ENCODE data around the gene ATXN1. TPM values are rescaled to one million over a fixed set of nuclear protein-coding genes. Genes with fewer than 3 reads are reported as not detected.
"Not testable (repeated sequence)": the region's sequence is repeated elsewhere in the genome, so short reads cannot be mapped to it uniquely, and the experiment has no call there.

Gene ATXN1
- total RNA-seq, 1 experiment from 2014 or later, result 10.4 TPM

DNA sequence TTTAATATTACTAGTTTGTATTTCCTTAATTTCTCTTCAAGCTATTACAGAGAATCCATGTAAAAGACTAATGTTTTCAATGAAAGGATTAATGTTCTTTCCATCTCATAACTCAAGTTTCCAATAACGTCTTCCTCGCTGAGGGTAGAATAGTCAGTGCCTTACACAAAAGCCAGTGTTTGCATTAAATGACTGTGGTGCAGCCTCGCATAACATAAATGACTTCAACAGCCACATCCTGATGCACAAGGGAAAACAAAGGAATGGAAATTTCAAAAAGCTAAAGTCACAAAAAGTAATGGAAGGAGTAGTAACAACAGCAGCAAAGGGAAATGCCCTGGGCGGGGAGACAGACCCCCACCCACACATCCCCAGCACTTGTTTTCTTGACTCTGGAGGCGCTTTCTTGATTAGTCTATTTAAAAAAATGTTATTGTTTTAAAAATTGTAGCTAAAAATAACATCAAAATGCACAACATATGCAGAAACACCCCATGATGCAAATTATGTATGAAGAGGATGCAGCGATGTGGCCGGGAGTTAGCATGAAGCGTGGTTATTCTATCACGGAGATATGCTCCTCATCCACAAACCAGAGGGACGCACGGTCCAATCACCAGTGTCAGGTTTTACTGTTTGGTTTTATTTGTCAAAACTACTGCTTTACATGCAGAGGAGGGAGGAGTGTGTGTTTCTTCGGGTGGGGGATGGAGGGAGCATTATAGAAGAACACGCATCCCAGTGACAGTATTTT lies 294.3 kb downstream of the ATXN1 start:
- DNase-seq (ENCODE audit: low read depth), result no peak

DNA sequence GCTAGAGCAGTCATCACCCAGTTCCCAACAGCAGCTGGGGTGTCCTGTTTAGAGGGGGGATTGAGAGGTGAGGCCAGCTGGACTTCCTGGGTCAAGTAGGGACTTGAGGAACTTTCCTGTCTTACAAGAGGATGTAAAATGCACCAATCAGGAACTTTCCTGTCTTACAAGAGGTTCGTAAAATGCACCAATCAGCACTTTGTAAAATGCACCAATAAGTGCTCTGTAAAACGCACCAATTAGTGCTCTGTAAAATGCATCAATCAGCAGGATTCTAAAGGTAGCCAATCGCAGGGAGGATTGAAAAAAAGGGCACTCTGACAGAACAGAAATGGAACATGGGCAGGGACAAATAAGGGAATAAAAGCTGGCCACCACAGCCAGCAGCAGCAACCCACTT lies 297.2 kb downstream of the ATXN1 start:
- DNase-seq (ENCODE audit: low read depth), result no peak

DNA sequence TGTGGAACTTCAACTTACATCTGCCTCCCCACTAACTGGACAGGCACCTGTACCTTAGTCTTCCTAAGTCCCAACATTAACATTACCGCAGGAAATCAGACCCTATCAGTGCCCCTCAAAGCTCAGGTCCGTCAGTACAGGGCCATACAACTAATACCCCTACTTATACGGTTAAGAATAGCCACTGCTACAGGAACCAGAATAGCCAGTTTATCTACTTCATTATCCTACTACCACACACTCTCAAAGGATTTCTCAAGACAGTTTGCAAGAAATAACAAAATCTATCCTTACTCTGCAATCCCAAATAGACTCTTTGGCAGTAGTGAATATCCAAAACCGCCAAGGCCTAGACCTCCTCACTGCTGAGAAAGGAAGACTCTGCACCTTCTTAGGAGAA lies 298.0 kb downstream of the ATXN1 start:
- DNase-seq (ENCODE audit: low read depth), result not testable (repeated sequence)

DNA sequence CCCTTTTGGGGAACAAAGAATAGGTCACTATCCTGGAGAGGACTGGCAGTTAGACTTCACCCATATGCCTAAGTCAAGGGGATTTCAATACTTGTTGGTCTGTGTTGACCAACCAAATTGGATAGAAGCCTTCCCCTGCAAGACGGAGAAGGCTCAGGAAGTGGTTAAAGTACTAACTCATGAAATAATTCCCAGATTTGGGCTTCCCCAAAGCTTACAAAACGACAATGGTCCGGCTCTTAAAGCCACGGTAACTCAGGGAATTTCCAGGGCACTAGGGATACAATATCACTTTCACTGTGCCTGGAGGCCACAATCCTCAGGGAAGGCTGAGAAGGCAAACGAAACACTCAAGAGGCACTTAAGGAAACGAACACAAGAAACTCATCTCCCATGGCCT lies 299.8 kb downstream of the ATXN1 start:
- DNase-seq (ENCODE audit: low read depth), result no peak

DNA sequence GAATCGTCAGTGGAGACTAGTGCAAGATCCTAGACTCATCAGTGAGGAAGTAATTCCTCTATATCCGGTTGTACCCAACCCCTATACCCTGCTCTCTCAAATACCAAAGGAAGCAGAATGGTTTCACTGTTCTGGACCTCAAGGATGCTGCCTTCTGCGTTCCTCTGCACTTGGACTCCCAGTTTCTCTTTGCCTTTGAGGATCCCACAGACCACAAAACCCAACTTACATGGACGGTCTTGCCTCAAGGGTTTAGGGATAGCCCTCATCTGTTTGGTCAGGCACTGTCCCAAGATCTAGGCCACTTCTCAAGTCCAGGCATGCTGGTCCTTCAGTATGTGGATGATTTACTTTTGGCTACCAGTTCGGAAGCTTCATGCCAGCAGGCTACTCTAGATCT lies 301.8 kb downstream of the ATXN1 start:
- DNase-seq (ENCODE audit: low read depth), result not testable (repeated sequence)

DNA sequence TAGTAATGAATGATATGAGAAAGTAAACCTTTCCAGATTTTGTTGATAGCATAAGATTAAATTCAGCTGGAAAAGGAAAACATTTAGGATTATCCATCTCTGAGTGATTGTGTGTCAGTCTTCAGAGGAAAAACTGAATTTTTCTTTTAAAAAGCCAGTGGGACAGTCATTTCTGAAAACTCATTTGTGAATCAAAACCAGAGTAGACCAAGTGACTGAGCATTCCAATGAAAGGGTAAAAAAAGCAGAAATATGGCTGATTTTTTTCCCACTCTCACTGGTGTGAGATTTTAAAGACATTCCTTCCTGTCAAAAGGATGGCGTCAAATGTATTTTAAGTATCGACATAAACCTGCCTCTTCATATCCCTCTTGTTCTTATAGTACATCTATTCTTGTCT lies 308.9 kb downstream of the ATXN1 start:
- no peak for DNase-seq (ENCODE audit: low read depth)

DNA sequence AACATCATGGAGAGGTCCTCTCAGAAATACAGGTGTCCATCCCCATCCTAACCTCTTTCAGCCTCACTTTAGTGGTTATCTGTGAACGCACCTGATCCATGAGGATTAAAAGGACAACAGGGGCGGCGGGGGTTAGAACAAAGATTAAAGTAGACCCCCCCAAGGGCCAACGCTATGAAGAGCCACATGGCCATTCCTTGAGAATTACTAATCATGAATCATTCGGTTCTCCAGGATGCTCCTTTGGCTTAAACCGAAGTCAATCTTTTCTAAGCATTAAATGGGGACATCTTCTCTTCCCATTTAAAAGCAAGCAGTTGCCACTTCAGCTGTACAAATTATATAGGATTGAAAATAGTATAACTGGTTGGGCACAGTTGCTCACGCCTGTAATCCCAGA lies 310.4 kb downstream of the ATXN1 start:
- peak; percentile 60 for DNase-seq (ENCODE audit: low read depth)

DNA sequence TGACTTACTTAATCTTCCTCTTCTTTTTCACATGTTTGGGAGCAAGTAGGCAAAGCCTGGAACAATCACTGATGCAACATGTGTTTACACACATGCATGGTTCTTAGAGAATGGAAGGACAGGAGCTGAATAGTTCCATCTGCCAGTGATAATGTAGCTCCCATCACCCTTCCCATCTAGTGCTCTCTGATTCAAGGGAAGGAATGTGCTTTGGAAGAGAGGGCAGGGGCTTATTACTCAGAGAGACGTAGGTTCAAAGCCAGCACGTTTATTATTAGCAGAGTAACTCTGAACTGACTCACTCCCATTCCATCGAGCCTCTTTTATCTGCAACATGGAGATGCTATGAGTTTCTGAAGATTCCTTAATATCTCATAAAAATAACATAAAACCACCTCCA lies 311.0 kb downstream of the ATXN1 start:
- peak; percentile 81 for DNase-seq (ENCODE audit: low read depth)

DNA sequence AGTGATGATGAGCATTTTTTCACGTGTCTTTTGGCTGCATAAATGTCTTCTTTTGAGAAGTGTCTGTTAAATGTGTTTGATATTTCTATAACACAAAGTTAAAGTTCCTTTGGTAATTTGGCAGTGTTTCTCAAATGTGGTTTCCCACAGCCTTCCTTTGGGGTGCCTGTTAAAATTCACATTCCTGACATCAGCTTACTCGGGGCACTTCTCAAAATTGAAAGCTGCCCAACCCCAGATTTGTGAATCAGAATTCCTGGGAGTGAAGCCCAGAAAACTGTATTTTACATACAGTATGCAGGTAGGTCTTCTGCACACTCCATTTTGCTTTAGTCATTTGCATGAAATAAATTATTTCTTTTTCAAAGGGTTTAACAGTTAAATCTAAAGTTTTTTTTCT lies 315.0 kb downstream of the ATXN1 start:
- DNase-seq (ENCODE audit: low read depth), result no peak

DNA sequence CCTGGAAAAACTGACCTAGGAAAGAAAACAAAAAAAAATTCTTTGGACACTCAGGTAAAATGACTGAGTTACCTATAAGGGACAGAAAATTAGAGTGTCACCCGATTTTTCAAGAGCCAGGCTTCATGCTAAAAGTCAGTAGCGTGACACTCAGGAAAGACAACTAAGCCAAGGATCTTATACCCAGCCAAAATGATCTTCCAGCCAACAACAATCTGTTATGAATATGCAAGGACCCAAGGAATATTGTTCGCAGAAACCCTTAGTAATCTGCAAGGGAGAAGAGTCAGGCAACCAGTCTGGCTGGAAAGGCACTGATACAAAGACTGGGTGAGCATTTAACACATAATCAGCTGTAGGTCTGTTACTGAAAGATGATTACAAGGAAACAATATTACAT lies 319.2 kb downstream of the ATXN1 start:
- DNase-seq (ENCODE audit: low read depth), result no peak

DNA sequence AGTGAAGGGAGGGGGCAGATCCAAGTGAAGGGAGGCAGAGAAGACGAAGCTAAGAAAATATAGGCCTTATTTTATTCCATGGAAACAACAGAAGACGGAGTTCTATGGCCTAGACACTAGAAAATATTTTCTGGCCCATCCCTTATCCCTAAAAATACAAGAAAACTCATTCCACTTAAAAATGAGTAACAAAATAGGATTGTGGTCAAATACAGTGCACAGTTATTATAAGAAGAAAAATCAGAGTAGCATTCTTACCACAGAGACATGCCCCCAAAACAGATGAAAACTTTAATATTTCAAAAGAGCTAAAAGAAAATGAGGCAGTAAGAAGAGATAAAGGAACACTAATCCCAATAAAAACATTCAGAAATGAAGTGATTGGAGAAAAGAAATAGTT lies 320.0 kb downstream of the ATXN1 start:
- DNase-seq (ENCODE audit: low read depth), result no peak

DNA sequence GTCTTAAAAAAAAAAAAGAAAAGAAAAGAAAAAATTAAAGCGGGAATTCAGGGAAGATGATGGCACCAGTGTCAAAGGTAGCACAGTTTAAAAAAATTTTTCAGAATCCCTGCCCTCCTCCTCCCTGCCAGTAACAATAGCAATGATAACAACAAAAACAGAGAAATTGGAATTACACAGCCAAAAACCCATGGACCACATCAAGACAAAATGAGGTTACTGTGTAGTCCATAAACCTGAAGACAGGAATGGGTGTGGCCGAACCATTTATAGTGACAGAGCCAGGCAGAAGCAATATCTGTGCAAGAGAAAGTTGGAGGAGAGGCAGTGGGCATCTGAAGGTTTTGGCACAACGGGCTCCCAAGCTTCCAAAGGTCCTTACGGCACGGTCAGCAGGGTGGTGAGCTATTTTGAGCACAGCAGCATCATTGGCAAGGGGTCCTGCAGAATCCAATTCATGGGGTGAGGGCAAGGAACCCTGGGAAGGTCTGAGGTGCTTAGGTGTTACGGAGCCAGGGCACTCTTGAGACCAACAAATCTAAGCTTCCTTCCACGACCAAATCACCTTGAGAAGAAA lies 320.5 kb downstream of the ATXN1 start:
- DNase-seq (ENCODE audit: low read depth), result no peak

DNA sequence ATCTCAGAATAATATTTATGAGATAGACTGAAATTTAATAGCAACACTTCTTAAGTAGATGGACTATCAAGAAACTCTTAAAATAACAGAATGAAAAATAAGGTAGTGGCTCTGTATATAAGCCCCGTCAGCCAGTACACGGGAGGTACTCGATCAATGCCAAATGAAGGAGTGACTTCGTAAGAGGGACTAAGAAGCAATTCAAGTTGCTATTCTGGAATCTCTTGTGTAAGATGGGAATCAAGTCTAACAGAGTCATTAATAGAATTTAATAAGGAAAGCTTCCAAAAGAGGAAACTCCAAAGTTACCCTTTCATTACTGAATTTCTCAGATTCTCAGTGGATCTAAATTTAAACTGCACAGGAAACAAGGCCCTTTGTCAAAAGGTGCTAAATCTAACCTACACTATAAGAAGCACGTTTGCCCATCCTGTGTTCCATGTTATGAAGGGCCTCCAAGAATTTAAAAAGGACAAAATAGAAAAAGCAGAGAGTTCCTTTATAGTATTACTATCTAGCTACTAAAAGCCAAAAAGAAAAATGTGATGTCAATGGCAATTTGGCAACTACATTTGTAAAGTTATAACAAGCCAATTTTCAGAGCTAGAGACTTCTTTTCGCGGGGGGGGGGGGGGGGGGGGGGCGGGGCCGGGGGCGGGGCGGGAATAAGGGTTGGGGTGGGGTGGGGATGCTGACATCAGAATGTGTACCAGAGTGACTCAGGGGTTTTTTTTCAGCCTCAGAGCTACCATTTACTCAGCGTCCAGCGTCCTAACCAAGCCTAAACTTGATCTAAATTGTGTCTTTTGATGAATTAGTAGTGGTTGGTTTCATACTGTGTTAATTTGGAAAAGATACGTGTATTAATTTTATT lies 322.3 kb downstream of the ATXN1 start:
- DNase-seq (ENCODE audit: low read depth), result peak; percentile 25

DNA sequence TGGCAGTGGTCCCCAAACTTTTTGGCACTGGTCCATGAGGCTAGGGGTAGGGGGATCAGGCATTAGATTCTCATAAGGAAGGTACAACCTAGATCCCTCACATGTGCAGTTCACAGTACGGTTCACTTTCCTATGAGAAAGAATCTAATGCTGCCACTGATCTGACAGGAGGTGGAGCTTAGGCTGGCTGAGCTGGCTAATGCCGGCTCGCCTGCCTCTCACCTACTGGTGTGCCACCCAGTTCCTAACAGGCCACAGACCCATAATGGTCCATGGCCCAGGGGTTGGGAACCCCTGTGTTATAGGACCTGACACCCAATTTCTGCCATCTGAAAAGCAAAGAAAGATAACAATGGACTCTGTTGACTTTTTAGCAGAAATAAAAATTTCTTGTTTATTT lies 323.3 kb downstream of the ATXN1 start:
- no peak for DNase-seq (ENCODE audit: low read depth)

DNA sequence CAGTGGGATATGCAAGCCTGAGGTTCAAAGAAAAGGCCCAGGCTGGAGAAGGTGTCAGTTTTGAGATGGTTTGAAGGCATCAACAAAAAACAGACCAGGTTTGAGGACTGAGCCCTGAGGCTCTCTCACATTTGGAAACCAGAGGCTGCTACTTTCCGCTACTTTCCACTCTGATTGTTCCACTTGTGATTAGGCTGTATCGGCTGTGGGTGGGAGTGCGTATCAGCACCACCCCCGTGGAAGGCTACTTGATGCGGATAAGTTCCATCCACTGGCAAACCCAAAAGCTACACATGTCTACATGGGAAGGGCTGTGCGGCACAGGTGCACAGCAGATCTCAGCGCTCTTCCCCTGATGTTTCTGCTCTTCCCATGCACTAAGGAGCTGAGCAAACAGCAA lies 324.2 kb downstream of the ATXN1 start:
- DNase-seq (ENCODE audit: low read depth), result no peak

DNA sequence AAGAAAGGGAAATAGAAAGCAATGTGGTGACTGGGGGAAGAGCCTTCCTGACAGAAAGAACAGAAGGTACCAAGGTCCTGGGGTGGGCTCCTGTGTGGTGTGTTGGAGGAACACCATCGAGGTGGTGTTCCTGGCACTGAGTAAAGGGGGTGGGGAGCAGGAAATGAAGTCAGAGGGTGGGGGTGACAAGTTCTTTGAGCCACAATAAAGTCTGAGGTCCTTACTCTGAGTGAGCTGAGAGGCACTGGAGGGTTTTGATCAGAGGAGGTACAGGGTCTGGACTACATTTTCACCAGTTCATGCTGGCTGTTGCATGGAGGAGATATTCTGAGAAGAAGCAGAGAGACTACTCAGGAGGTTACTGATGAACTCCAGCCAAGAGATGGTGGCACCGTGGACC lies 324.7 kb downstream of the ATXN1 start:
- DNase-seq (ENCODE audit: low read depth), result no peak

DNA sequence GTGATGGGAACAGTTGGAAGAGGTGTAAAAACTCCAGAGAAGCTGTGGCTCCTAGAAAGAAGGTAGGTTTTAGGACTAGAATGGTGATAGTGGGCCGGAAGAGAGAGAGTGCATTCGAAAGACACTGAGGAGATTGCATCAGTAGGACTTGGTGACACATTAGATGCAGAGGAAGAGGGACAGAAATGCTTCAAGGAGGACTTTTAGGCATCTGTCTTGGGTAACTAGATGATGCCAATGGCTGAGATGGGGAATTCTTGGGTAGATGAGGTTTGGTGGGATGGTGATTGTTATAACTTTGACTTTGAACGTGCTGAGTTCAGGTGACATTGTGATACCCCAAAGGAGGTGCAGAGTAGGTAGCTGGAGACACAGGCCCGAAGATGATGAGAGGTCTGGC lies 326.4 kb downstream of the ATXN1 start:
- no peak for DNase-seq (ENCODE audit: low read depth)

DNA sequence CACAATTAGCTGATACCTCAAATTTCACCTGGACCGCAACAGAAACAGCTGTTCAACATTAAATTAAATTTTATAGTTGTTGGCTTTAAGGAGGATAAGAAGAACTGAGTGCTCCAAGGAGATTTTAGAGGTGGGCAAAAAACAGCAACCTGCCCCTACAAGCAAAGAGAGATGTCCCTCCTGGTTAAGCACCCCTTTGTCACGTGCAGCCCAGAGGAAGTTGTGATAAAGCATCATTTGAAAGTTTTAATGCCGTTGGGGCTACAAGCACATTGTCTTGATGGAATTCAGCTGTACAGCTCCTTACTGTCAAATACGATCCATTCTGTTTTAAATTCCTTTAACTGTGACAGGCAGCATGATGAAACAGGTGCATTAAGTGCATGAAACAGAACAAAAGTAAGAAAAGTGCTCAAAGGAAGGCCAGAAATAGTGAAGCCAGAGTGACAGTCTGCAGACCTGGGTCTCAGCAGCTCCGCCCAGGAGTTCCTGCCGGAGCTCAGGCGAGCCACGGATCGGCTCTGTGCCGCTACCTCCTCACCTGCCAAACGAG lies 327.8 kb downstream of the ATXN1 start:
- DNase-seq (ENCODE audit: low read depth), result no peak

DNA sequence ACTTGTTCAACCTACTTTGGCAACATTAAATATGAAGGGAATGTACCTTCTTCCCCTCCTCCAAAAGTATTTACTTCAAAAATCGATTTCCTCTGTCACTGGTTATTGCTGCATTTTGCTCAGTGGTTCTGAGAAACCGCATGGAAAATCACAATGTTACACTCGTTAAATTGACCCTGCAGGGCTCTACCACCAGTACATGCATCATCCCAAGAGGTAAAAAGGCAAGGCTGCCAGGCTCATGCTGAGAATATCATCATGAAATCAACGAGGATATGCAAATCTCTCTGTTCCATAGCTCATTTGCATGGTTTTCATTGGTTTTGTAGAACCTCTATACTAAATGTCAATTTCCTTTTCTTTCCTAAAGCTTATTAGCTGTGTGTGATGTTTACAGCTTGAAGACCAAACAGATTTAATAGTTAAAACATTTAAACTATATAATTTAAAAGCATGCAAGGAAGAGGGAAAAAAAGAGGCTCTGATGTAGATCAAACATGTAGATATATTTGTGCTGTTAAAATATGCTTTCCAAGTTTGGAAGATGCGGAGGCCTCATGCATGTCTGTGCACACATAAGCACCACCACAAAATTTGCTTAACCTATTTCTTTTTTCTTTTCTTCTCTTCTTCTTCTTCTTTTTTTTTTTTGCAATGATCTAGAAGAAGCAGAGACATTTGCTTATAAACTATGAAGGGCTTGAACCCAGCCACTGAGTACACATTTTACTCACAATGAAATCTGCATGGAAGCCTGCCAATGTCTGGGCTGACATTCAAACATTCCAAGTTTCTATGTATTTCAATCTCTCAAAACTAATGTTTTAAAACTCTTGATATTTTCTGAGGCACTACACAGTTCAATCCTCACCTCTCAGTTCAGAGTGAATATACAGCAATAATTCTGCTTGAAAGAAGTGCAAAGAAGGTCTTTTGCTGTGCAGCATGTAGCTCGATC lies 328.9 kb downstream of the ATXN1 start:
- DNase-seq (ENCODE audit: low read depth), result no peak

DNA sequence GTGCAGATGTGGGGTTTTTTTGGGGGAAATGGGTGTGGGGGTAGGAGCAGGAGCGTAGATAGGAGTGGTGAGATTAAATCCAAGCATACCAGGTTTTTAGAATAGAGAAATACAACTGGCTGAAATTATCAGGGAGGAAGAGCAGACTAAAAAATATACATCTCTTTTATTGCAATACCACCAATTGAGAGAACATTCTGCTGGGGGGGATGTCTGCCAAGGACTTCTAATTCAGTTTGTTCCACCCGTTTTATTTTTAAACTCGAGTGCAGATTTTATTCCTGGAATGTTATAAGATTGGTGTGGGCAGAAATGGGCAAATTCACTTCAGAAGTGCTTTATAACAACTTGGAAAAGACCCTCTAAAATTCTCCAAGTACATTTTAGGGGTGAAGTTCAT lies 330.2 kb downstream of the ATXN1 start:
- DNase-seq (ENCODE audit: low read depth), result no peak

Measured in HT1080 (cell line).